COR-L47 (cell line): Measurements from ENCODE around the gene TP53AIP1.
"Not testable (repeated sequence)": the region's sequence is repeated elsewhere in the genome, so short reads cannot be mapped to it uniquely, and the experiment has no call there.

Experiments used
- DNase-seq: peaks from one replicate; lab custom pipeline; 2025; lab: John Stamatoyannopoulos, UW

TP53AIP1 gene

DNA sequence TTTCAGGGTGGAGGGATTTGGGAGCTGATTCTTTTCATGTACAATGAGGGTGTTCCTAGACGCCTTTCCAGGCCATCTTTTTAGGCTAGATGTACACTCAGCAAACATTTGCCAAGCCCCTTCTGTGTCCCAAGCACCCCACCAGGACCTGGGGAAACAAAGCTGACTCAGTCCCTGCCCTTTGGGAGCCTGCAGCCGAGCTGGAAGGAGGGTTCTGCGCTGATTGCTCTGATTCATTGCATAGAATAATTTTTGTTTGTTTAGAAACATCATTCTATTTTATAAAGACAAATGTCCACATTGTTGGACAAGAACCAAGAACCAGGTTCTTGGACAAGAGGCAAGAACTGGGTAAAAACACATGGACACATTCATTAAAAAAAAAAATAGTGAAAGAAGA is 16.7 kb downstream of the TP53AIP1 start:
- DNase-seq: peak; percentile 77

DNA sequence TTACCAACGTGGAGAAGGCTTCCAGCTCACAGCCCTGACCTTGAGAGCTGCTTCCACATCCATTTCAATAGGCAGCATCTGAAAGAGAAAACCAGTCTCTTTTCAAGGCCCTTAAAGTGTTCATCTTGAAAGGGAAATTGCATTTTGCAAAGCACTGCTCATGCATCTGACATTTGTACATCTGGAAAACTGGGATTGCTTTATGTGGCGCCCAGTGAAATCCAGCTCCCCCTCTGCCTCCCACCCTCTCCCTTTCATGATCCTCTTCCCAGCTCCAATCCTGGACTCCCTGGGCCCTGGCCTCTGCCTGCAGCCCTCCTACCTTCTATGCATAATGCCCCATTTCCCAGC is 17.4 kb downstream of the TP53AIP1 start:
- no peak for DNase-seq

DNA sequence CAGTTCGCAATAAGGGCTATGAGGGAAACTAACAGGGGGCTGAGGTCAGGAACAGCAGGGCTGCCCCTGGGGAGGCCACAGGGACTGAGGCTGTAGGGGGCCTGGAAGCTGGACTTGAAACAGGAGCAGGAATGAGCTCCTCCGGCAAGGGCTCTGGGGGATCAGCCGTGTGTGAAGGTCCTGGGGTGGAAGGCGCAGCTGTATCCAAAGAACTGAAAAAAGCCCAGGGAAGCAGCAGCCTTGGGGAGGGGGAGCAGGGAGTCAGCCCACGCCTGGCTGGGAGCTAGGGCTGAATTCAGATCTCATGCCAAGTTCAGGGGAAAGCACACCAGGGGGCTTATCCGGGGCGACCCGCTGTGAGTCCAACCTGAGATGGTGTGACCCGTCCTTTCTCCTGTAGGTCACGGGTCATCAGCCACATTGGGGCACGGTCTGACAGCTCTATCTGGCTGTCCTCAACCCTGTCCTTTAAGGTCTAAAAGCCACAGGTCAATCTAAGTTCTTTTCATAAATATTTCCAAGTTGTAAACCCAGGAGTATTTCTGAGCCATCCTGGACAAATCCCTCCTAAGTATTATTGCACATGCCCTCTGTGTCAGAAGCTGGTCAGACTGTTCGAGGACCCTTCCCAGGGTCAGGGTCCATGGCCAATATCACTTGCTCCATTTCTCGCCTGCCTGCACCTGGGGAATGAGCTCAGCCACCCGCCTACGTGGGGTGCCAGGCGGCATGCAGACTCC is 18.0 kb downstream of the TP53AIP1 start:
- no peak for DNase-seq

DNA sequence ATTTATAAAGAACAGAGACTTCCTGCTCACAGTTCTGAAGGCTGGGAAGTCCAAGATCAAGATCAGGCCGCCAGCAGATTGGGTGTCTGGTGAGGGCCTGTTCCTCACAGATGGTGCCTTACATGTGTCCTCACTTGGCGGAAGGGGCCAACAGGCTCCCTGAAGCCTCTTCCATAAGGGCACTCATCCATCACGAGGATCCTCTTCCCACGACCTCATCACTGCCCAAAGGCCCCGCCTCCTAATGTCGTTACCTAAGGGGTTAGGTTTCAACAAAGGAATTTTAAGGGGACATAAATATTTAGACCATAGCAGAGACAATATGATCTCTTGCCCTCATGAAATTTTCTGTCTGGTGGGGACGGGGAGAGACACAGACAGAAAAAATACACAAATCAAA is 18.6 kb downstream of the TP53AIP1 start:
- no peak for DNase-seq

DNA sequence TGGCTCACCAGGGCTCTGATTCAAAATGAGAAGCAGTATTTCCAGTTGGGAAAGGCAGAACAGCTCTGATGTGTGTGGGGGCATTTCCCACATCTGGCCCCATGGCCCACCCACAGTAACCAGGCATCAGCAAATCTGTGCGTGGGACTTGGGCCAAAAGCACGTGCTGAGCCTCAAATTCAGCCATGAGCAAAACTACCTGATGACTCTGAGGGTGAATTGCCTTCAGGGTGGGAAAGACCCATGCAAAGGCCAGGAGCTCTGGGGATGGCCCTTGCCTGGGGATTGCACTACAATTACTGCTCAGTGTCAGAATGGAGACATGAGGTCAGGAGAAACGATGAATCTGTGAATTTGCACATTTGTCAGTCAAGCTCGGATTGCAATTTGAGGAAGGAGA is 20.9 kb downstream of the TP53AIP1 start:
- no peak for DNase-seq

DNA sequence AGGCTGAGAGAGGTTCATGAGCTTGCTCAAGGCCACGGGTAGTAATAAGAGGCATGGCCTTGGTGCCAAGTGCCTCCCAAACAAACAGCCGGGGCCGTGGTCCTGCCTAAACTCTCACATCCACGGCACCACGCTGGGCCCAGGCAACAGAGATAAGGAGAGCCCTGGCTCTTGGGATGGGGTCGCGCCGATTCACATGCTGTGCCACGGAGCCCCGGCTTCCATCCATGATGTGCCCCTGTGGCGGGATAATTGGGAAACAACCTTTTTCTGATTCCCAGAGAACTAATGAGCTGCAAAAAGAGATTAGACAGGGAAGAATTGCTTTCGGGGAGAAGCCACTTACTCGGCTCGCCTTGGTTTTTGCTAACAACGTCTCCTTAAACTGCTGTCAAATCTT is 22.0 kb downstream of the TP53AIP1 start:
- DNase-seq: no peak

DNA sequence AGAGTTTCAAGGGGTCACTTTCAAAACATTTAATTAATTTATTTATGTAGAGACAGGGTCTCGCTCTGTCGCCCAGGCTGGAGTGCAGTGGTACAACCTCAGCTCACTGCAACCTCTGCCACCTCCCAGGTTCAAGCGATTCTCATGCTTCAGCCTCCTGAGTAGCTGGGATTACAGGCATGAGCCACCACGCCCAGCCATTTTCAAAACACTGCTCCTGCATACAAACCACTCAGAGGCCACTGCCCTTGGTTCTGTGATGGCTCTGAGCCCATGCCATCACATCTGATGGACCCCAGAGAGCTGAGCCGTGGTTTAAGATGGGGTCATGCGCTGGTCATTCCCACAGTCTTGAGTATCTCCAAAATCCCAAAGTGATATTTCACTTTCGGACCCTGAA is 23.0 kb downstream of the TP53AIP1 start:
- not testable (repeated sequence) for DNase-seq

DNA sequence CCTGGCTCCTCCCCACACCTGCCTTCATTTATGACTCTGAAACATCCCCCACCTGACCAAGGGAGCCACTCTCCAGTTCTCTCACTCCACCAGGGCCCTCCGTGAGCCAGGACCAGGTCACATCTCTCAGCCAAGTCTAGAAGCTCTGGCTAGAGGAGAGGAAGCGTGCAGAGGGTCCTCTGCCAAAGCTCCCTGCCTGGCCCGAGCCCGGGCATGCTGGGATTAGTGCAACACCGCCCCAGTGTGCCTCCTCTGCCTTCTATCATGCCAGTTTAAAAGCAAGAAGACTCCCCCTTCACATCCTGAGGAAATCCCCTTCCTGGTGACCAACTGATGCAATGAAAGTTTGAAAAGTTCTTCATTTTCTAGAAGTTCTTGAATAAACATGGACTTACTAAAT is 23.5 kb downstream of the TP53AIP1 start:
- DNase-seq: no peak

DNA sequence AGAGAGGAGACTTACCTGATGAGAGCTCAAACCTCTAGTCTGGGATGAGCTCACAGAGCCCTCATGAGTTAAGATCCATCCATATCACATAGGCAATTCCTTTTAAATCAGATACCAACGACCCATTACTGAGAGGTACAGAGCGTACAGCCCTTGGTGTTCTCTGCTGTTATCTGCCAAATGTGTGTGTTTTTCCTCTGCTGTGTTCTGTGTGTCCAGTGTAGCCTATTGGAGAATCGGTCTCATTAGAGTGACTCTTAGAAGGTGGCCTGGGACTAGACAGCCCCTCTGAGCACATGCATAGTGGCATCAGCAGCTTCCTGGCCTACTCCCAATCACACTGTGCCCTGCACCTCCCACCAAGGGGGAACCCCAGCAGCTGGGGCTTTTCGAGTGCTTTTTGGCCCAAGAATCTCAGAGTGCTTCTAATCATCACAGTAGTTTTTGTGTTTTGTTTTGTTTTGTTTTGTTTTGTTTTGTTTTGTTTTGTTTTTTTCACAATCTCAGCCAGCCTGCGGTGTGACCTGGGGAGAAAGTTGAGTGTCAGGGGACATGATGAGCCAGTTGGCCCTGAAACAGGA is 25.4 kb downstream of the TP53AIP1 start:
- DNase-seq: no peak

DNA sequence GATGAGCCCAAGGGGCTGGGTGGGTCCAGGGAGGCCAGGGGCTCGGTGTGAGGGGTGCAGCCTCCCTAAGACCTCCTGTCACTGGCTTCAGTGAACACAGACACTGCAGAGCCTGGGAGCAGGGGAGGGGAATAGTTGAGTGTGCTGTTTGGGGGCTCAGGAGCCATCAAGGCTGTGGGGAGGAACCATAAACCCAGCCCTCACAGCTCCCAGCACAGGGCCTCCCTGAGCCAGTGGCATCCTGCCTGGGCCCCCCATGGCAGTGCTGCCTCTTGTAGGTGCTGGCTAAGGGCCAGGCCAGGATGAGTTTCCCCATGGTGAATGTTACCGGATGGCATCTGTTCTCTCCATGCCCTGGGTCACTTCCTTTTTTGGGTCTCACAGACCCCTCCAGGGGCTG is 26.0 kb downstream of the TP53AIP1 start:
- no peak for DNase-seq

DNA sequence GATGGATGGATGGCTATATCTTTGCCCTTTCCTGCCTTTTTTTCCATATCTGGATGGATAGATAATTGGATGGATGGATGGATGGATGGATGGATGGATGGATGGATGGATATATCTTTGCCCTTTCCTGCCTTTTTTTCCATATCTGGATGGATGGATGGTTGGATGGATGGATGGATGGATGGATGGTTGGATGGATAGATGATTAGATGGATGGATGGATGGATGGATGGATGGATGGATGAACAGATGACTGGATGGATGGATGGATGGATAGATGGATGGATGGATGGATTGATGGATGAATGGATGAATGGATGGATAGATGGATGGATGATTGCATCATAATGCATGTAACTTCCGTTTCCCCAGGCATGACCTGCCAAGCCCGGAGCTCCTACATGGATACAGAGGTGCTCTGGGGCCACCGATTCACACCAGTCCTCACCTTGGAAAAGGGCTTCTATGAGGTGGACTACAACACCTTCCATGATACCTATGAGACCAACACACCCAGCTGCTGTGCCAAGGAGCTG is 26.6 kb downstream of the TP53AIP1 start:
- DNase-seq: no peak

DNA sequence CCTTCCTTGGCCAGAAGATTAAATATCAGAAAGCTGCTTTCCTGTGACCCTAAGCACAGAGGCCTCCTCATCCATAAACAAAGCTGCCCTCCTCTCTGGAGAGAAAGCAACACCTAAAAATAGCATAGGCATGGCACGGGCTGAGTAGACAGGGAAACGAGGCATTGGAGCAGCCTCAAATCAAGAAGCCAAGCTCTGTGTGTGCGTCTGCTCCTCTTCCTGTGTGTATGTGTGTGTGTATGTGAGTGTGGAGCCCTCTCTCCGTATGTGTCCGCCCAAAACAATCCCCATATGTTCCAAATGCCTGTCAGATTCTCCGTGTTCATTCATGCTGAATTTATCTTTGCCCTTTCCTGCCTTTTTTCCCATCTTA is 27.5 kb downstream of the TP53AIP1 start:
- no peak for DNase-seq

DNA sequence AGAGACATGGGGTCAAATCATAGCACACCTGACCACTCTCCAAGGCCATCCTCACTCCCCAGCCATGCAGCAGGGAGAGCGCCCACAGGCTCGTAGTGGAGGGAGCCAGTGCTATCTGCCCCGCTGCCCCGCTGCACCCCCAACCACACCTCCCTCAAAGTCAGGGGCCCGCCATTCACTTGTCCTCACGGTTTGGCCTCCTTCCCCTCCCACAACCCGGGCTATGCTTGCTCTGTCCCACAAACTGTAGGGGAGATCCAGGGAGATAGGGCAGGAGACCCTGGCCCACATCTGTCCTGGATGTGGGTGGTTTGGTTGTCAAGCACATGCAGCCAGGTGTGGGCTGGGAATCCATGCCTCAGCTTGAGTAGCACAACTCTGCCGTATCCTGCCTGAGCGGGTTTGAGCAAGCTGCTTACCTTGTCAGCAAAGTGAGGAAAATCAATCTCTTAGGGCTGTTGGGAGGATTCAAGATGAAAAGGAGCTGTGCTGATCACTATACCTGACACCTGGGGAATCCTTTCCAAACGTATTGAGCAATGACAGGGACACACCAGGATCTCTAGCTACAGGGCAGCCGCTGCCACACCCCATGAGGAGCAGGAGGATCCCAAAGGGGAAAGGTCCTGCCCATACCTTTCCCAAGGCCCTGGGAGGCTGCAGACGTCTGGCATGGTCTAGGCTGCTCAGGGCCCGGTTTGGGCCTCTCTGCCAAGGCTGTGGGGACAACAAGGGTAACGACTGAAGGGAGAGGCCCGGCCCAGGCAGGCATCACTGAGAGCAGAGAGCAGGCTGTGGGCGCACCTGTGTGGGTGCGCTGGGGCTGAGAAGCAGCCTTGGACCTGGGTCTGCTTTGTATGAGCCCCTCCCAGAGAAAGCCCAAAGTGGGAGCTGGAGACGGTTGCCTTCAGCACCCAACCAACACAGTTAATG is 28.2 kb downstream of the TP53AIP1 start:
- DNase-seq: no peak

DNA sequence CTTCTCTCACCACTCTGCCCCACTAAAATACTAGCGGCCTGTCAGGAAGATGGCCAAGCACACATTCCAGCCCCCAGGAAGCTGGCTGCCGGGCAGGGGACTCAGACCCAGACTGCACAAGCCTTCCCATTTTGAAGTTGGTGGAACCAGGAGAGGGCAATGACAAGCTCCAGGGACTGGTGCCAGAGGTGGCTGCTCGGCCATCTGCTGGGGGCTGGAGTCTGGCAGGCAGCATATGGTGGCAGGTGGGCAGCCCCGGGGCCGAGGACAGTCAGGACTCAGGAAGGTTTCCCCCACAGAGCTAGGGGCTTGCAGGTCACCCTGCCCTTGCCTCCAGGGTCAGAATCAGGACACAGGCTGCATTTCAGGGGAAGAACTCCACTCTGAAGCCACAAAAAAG is 28.9 kb downstream of the TP53AIP1 start:
- no peak for DNase-seq

DNA sequence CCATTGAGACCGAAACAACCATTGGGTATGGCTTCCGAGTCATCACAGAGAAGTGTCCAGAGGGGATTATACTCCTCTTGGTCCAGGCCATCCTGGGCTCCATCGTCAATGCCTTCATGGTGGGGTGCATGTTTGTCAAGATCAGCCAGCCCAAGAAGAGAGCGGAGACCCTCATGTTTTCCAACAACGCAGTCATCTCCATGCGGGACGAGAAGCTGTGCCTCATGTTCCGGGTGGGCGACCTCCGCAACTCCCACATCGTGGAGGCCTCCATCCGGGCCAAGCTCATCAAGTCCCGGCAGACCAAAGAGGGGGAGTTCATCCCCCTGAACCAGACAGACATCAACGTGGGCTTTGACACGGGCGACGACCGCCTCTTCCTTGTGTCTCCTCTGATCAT is 31.0 kb downstream of the TP53AIP1 start:
- DNase-seq: no peak

DNA sequence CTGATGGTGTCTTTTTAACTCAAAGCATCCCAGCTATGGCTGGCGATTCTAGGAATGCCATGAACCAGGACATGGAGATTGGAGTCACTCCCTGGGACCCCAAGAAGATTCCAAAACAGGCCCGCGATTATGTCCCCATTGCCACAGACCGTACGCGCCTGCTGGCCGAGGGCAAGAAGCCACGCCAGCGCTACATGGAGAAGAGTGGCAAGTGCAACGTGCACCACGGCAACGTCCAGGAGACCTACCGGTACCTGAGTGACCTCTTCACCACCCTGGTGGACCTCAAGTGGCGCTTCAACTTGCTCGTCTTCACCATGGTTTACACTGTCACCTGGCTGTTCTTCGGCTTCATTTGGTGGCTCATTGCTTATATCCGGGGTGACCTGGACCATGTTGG is 31.4 kb downstream of the TP53AIP1 start:
- DNase-seq: no peak

DNA sequence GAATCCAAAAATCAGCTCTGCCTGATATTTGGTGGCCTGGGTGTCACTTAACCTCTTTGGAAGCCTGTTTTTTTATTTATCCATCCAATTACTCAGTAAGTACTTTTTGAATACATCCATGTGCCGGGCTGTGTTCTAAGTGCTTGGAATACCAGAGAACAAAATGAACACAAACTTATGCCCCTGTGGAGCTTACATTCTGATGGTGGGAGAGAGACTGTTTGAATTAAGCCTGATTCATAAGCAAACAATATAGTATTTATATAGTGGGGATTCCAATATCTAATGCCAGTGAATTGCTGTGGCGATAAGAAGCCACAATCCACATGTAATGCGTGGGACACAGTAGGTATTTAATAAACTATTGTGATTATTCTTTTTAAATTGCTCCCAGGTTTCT is 32.1 kb downstream of the TP53AIP1 start:
- no peak for DNase-seq

DNA sequence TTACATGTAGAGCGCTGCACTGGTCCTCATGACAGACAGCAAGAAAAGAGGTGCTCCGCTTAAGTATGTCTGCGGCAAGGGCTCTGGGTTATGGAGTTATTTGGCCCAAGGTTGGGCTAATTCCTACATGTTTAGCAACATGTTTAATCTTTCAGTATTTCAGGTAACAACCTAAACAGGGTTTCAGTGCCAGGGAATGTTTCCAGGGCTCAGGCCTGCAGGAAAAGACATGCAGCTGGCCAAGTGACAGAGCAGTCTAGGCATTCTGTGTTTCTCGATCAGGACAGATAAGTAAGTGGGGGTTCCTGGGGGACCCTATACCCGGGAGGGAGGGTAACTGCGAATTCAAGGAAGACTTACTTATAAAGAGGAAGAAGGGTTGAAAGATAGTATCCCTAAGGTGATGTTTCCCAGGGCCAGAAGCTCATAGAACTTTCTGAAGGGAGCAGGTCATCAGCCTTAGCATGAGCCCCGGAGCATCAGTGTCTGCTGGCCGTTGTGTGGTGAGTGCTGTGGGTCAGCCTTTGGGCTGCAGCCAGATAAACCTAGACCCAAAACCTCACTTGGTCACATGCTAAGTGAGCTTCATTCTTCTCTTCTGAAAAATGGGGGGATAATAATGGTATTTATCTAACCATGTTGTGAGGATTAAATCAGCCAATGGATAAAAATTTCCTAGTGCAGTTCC is 33.1 kb downstream of the TP53AIP1 start:
- no peak for DNase-seq

DNA sequence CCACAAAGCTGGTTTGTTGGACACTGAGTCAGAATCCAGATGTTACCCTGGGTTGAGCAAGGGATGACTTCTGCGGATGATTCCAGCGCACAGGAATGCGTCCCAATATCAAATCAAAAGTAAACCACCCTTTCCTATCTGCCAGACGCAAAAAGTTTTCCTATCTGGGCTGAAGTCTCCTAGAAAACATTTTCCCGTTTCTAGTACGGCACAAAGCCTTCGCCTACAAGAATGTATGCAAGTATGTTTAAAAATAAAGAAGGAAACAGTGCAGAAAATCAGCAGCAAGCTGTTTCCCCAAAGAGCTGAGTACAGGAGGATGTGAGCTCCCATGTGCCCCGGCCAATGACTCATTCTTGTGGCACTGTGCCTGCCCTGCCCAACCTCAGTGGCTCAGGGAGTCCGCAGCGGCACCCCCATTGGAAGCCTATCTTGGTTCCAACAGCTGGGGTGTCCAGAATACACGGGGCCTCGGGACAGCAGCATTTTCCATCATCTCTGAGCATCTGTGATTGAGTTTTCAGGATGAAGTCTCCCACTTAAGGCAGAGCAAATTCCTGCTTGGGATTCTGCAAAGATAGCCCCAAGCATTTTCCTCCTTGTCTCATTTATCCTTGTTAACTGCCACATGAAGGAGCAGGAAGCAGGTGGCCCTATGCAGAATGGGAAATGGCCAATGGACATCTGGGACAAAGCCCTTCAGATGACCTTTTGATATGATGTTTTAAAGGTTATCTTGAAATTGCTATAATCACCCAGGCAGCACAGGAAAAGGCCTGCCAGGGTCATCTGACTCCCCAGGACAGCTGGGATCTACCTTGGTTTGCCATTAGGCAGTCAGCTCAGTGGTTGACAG is 34.1 kb downstream of the TP53AIP1 start:
- DNase-seq: no peak

DNA sequence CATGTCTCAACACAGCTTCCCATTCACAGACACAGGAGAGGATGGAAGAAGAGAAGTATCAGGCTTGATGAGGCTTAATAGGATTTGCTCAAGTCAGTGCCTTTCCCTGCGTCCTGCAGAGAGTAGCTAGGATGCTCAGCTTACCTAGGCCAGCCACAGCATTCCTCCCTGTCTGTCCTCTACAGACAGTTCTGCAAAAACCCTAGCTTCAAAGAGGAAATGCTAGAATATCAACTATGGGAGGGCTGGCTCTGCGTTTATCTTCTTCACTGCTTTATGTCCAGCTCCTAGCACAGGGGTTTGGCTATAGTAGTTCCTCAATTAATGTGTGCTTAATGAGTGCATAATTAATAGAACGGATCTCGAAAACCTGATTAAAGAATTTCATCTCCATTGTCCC is 35.1 kb downstream of the TP53AIP1 start:
- no peak for DNase-seq
